ENCODE results near the gene MYT1.

MYT1 gene

GRCh38 chr20:64245746-64246595, 81.7 kb downstream of the MYT1 start:
- Histone ChIP-seq H2BK12ac (ENCODE audit: low read length) (no peak overlapping the region), H3K27ac (replicated peaks; ENCODE audit: low read length) (no peak overlapping the region), H3K4me3 (ENCODE audit: low read length in 2 of 2) (no peak overlapping the region), H3K9ac (ENCODE audit: low read depth, low read length, poor library complexity) (no peak overlapping the region), H3K14ac (ENCODE audit: low read length) (no peak overlapping the region), H4K8ac (ENCODE audit: low read depth, low read length) (no peak overlapping the region), H3K9me3 (replicated peaks in 1 of 2; ENCODE audit: control insufficient read depth in 2 of 2, insufficient read depth in 1 of 2, low read depth in 1 of 2, low read length in 2 of 2) (peaks cover 0 to 2% of the 10 kb centered on the region in 2 donors), H2BK120ac (ENCODE audit: low read depth, low read length) (no peak overlapping the region), H3K23ac (ENCODE audit: low read depth, low read length, poor library complexity) (no peak overlapping the region), H2BK5ac (ENCODE audit: low read length) (peak overlapping the region; percentile 35), H2AFZ (ENCODE audit: low read length) (no peak overlapping the region), H3K18ac (ENCODE audit: low read length) (no peak overlapping the region), H3K4me1 (ENCODE audit: control insufficient read depth in 2 of 2, insufficient read depth in 1 of 2, low read depth in 1 of 2, low read length in 2 of 2) (peaks cover 1 to 5% of the 10 kb centered on the region in 2 donors), H3K79me1 (ENCODE audit: low read depth, low read length) (no peaks in the 10 kb centered on the region), H2BK15ac (ENCODE audit: low read length) (no peak overlapping the region), H3K36me3 (replicated peaks in 1 of 2; ENCODE audit: control insufficient read depth in 2 of 2, insufficient read depth in 2 of 2, low read length in 2 of 2) (no peaks in the 10 kb centered on the region), H4K91ac (ENCODE audit: low read depth, low read length, poor library complexity) (no peak overlapping the region), H3K4me2 (ENCODE audit: insufficient read depth, low read length, poor library complexity, severe bottlenecking) (no peak overlapping the region), H2AK5ac (ENCODE audit: low read depth, low read length) (peak overlapping the region; percentile 42), H3K27me3 (ENCODE audit: control insufficient read depth in 3 of 3, insufficient read depth in 3 of 3, low read depth in 1 of 3, low read length in 3 of 3) (peaks cover 0 to 37% (median 2%) of the 10 kb centered on the region in 3 experiments), H3K4ac (ENCODE audit: low read length) (no peak overlapping the region)
- no CpG with 5 or more reads among the region's 9 CpGs for WGBS, 2 donors (ENCODE audit: extremely low coverage in 2 of 2, insufficient read length in 2 of 2, insufficient replicate concordance in 1 of 2)
- no peak for DNase-seq (ENCODE audit: low spot score)

DNA sequence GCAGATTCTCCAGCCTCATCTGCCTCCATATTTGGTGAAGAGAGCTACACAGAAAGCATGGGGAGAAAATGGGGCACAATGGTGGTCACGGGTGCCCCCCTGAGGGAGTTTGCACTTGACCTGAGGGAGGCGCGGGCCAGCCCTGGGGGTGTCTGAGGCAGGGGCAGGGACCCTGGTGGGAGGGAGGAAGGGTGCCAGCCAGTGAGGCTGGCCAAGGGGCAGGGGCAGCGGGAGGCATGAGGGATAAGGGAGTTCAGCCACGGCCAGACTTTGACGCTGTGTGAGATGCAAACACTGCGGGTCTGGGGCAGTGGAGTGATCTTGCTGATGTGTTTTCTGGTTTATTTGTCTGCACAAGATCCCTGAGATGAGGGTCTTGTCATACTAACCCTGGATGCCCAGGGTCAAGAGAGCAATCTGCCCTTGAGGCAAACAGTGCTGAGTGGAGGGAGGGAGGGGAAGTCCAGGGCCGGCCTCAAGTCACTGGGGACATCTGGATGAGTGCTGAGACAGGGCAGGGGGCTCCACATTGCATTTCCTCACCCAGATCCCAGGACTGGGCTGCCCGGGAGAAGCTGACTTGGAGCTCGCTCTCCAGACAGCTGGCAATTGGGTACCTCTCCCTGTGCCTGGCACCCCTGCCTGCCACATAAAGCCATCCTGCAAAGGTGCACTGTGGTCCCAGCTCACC, 82.5 kb downstream of the MYT1 start:
- H2AFZ ChIP-seq (ENCODE audit: low read length), result no peak overlapping the region
- H3K9me3 ChIP-seq (replicated peaks in 1 of 2; ENCODE audit: control insufficient read depth in 2 of 2, insufficient read depth in 1 of 2, low read depth in 1 of 2, low read length in 2 of 2), result peaks cover 0 to 2% of the 10 kb centered on the region in 2 donors
- H2BK5ac ChIP-seq (ENCODE audit: low read length), result peak overlapping the region; percentile 35
- H4K91ac ChIP-seq (ENCODE audit: low read depth, low read length, poor library complexity), result no peak overlapping the region
- no CpG with 5 or more reads among the region's 10 CpGs for WGBS, 2 donors (ENCODE audit: extremely low coverage in 2 of 2, insufficient read length in 2 of 2, insufficient replicate concordance in 1 of 2)
- peak overlapping the region; percentile 42 for H2AK5ac ChIP-seq (ENCODE audit: low read depth, low read length)
- H4K8ac ChIP-seq (ENCODE audit: low read depth, low read length), result no peak overlapping the region
- no peak overlapping the region for H3K4me2 ChIP-seq (ENCODE audit: insufficient read depth, low read length, poor library complexity, severe bottlenecking)
- peak overlapping the region; percentile 14 for H2BK12ac ChIP-seq (ENCODE audit: low read length)
- no peak for DNase-seq (ENCODE audit: low spot score)
- H3K79me1 ChIP-seq (ENCODE audit: low read depth, low read length), result no peaks in the 10 kb centered on the region
- no peaks in the 10 kb centered on the region for H3K4me1 ChIP-seq (ENCODE audit: control insufficient read depth in 2 of 2, insufficient read depth in 1 of 2, low read depth in 1 of 2, low read length in 2 of 2)
- H3K27ac ChIP-seq (replicated peaks; ENCODE audit: low read length), result no peak overlapping the region
- H2BK120ac ChIP-seq (ENCODE audit: low read depth, low read length), result no peak overlapping the region
- H3K4ac ChIP-seq (ENCODE audit: low read length), result no peak overlapping the region
- H3K36me3 ChIP-seq (replicated peaks in 1 of 2; ENCODE audit: control insufficient read depth in 2 of 2, insufficient read depth in 2 of 2, low read length in 2 of 2), result no peaks in the 10 kb centered on the region
- no peak overlapping the region for H2BK15ac ChIP-seq (ENCODE audit: low read length)
- no peak overlapping the region for H3K14ac ChIP-seq (ENCODE audit: low read length)
- H3K18ac ChIP-seq (ENCODE audit: low read length), result no peak overlapping the region
- H3K23ac ChIP-seq (ENCODE audit: low read depth, low read length, poor library complexity), result no peak overlapping the region
- peaks cover 0 to 43% (median 2%) of the 10 kb centered on the region in 3 experiments for H3K27me3 ChIP-seq (ENCODE audit: control insufficient read depth in 3 of 3, insufficient read depth in 3 of 3, low read depth in 1 of 3, low read length in 3 of 3)
- H3K4me3 ChIP-seq (ENCODE audit: low read length in 2 of 2), result no peak overlapping the region
- H3K9ac ChIP-seq (ENCODE audit: low read depth, low read length, poor library complexity), result no peak overlapping the region

GRCh38 chr20:64247307-64247618, 83.0 kb downstream of the MYT1 start:
- no peak overlapping the region for H3K14ac ChIP-seq (ENCODE audit: low read length)
- no peaks in the 10 kb centered on the region for H3K9me3 ChIP-seq (replicated peaks in 1 of 2; ENCODE audit: control insufficient read depth in 2 of 2, insufficient read depth in 1 of 2, low read depth in 1 of 2, low read length in 2 of 2)
- H2BK15ac ChIP-seq (ENCODE audit: low read length), result no peak overlapping the region
- no peak overlapping the region for H3K4me2 ChIP-seq (ENCODE audit: insufficient read depth, low read length, poor library complexity, severe bottlenecking)
- H3K79me1 ChIP-seq (ENCODE audit: low read depth, low read length), result no peaks in the 10 kb centered on the region
- H3K27ac ChIP-seq (replicated peaks; ENCODE audit: low read length), result no peak overlapping the region
- no peak overlapping the region for H2BK120ac ChIP-seq (ENCODE audit: low read depth, low read length)
- H3K4ac ChIP-seq (ENCODE audit: low read length), result no peak overlapping the region
- no peak overlapping the region for H4K91ac ChIP-seq (ENCODE audit: low read depth, low read length, poor library complexity)
- WGBS, 2 donors (ENCODE audit: extremely low coverage in 2 of 2, insufficient read length in 2 of 2, insufficient replicate concordance in 1 of 2), result no CpG with 5 or more reads among the region's 9 CpGs
- H3K27me3 ChIP-seq (ENCODE audit: control insufficient read depth in 3 of 3, insufficient read depth in 3 of 3, low read depth in 1 of 3, low read length in 3 of 3), result peaks cover 0 to 43% (median 2%) of the 10 kb centered on the region in 3 experiments
- peak overlapping the region; percentile 14 for H2BK12ac ChIP-seq (ENCODE audit: low read length)
- no peaks in the 10 kb centered on the region for H3K4me1 ChIP-seq (ENCODE audit: control insufficient read depth in 2 of 2, insufficient read depth in 1 of 2, low read depth in 1 of 2, low read length in 2 of 2)
- H2BK5ac ChIP-seq (ENCODE audit: low read length), result no peak overlapping the region
- no peak overlapping the region for H4K8ac ChIP-seq (ENCODE audit: low read depth, low read length)
- DNase-seq (ENCODE audit: low spot score), result no peak
- H3K18ac ChIP-seq (ENCODE audit: low read length), result no peak overlapping the region
- no peak overlapping the region for H3K9ac ChIP-seq (ENCODE audit: low read depth, low read length, poor library complexity)
- no peak overlapping the region for H2AFZ ChIP-seq (ENCODE audit: low read length)
- no peak overlapping the region for H3K23ac ChIP-seq (ENCODE audit: low read depth, low read length, poor library complexity)
- H3K4me3 ChIP-seq (ENCODE audit: low read length in 2 of 2), result no peak overlapping the region
- H2AK5ac ChIP-seq (ENCODE audit: low read depth, low read length), result no peak overlapping the region
- no peaks in the 10 kb centered on the region for H3K36me3 ChIP-seq (replicated peaks in 1 of 2; ENCODE audit: control insufficient read depth in 2 of 2, insufficient read depth in 2 of 2, low read length in 2 of 2)
